ENCODE measurements around the gene ADAMTS17.

The ADAMTS17 gene

DNA sequence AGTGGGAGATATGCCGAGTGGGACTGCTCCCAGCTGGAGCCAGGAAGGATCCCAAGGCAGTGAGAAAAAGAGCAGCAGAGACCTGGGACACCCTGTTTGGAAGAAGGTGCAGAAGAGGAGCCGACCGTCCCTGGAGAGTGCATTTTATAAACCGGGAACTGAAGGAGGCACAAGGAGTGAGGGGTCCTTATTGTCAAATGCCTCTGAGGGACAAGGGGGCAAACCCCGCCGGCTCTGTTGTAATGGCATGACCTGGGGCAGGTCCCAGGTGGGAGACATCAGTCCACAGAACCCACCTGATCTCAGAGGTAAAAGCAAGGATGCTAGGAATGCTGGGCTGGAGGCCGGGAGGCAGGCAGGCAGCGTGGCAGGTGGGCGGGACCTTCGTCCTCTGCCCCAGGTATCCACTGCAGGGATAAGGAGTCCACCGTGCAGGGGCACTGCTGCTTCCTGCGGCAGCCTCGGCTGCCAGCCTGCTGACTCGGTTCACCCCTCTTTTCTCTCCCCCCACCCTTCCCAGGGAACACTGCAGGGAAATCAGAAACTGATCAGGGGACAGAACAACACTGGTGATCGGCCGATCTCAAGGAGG is 26.9 kb downstream of the ADAMTS17 start:
- no peak overlapping the region for H3K9ac ChIP-seq (ENCODE audit: low read depth, low read length, poor library complexity, severe bottlenecking)
- no peaks in the 10 kb centered on the region for H3K9me2 ChIP-seq (replicated peaks; ENCODE audit: low read depth, low read length)
- H2AFZ ChIP-seq (ENCODE audit: low read length), result no peak overlapping the region
- H3K27me3 ChIP-seq (ENCODE audit: insufficient read depth, low read length, poor library complexity, severe bottlenecking), result no peaks in the 10 kb centered on the region
- H3K4me1 ChIP-seq (ENCODE audit: insufficient read depth, low read length, poor library complexity, severe bottlenecking), result no peaks in the 10 kb centered on the region
- no peaks in the 10 kb centered on the region for H4K20me1 ChIP-seq (ENCODE audit: insufficient read depth, low read length, poor library complexity, severe bottlenecking)
- H3K4me2 ChIP-seq (ENCODE audit: low read depth, low read length, poor library complexity, severe bottlenecking), result no peak overlapping the region
- no peaks in the 10 kb centered on the region; the same call in 1 of the 2 replicates for H3K9me3 ChIP-seq (ENCODE audit: insufficient read depth, low read depth, low read length)
- H3K79me2 ChIP-seq (ENCODE audit: insufficient read depth, low read length), result no peaks in the 10 kb centered on the region
- no peak for TF ChIP-seq EZH2phosphoT487 (IDR thresholded peaks at IDR 0.05; ENCODE audit: borderline replicate concordance)
- TF ChIP-seq CTCF (conservative IDR thresholded peaks at IDR 0.05; ENCODE audit: low read length), result no peak
- H3F3A ChIP-seq (ENCODE audit: low read depth), result no peaks in the 10 kb centered on the region
- no peak overlapping the region for H3K4me3 ChIP-seq (ENCODE audit: low read length, poor library complexity, severe bottlenecking)
- no peaks in the 10 kb centered on the region for H3K36me3 ChIP-seq (ENCODE audit: insufficient read depth, low read length)

DNA sequence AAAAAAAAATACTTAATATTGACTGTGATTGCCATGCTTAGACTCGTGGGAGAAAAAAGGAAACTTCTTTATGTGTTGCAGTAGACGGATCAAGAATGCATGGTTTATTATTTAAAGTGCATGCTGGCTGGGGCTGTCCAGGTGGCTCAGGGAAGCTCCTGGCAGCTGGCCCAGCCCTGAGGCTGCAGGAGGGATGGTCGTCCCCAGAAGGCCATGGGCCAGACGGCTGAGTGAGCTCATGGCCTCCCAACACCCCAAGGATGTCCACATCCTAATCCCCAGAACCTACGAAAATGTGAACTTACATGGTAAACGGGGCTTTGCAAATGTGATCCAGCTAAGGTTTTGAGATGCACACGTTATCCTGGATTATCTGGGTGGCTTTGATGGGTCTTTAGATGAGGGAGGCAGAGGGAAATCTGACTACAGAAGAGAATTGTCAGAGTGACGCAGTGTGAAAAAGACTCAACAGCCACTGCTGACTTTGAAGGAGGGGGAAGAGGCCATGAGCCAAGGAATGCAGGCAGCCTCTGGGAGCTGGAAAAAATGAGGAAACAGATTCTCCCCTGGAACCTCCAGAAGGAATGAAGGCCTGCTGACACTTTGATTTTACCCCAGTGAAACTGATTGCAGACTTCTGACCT is 29.8 kb downstream of the ADAMTS17 start:
- Histone ChIP-seq H3K4me3 (ENCODE audit: low read length, poor library complexity, severe bottlenecking) (no peak overlapping the region), H3K9me2 (replicated peaks; ENCODE audit: low read depth, low read length) (no peaks in the 10 kb centered on the region), H3K27me3 (ENCODE audit: insufficient read depth, low read length, poor library complexity, severe bottlenecking) (no peaks in the 10 kb centered on the region), H3K4me2 (ENCODE audit: low read depth, low read length, poor library complexity, severe bottlenecking) (no peak overlapping the region), H2AFZ (ENCODE audit: low read length) (no peak overlapping the region), H3K9me3 (ENCODE audit: insufficient read depth, low read depth, low read length) (no peaks in the 10 kb centered on the region), H3K4me1 (ENCODE audit: insufficient read depth, low read length, poor library complexity, severe bottlenecking) (peaks cover 2% of the 10 kb centered on the region), H4K20me1 (ENCODE audit: insufficient read depth, low read length, poor library complexity, severe bottlenecking) (no peaks in the 10 kb centered on the region), H3K9ac (ENCODE audit: low read depth, low read length, poor library complexity, severe bottlenecking) (no peak overlapping the region), H3K79me2 (ENCODE audit: insufficient read depth, low read length) (no peaks in the 10 kb centered on the region), H3K36me3 (ENCODE audit: insufficient read depth, low read length) (no peaks in the 10 kb centered on the region), H3F3A (ENCODE audit: low read depth) (no peaks in the 10 kb centered on the region)
- TF ChIP-seq EZH2phosphoT487 (IDR thresholded peaks at IDR 0.05; ENCODE audit: borderline replicate concordance), result no peak
- TF ChIP-seq CTCF (conservative IDR thresholded peaks at IDR 0.05; ENCODE audit: low read length), result no peak

DNA sequence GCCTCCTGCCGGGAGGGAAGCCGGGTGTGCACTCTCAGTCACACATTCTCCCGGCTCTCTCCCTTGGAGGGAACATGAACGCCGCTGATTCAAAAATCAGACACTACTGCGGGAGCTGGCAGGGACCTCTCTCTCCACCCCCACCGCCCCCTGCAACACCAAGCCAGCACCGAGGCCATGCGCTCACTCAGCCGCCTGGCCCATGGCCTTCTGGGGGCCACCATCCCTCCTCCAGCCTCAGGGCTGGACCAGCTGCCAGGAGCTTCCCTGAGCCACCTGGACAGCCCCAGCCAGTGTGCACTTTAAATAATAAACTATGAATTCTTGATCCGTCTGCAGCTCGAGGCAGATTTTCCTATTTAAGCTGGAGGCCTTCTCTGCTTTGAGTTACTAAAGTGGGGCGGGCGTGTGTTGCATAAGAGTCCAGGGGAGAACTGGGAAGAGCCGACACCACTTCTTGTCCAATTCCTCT is 30.6 kb downstream of the ADAMTS17 start:
- Histone ChIP-seq H3K79me2 (ENCODE audit: insufficient read depth, low read length) (no peaks in the 10 kb centered on the region), H3K9ac (ENCODE audit: low read depth, low read length, poor library complexity, severe bottlenecking) (no peak overlapping the region), H3F3A (ENCODE audit: low read depth) (no peaks in the 10 kb centered on the region), H3K27me3 (ENCODE audit: insufficient read depth, low read length, poor library complexity, severe bottlenecking) (no peaks in the 10 kb centered on the region), H2AFZ (ENCODE audit: low read length) (no peak overlapping the region), H3K9me3 (ENCODE audit: insufficient read depth, low read depth, low read length) (no peaks in the 10 kb centered on the region), H3K36me3 (ENCODE audit: insufficient read depth, low read length) (no peaks in the 10 kb centered on the region), H4K20me1 (ENCODE audit: insufficient read depth, low read length, poor library complexity, severe bottlenecking) (no peaks in the 10 kb centered on the region), H3K4me2 (ENCODE audit: low read depth, low read length, poor library complexity, severe bottlenecking) (no peak overlapping the region), H3K4me3 (ENCODE audit: low read length, poor library complexity, severe bottlenecking) (no peak overlapping the region), H3K4me1 (ENCODE audit: insufficient read depth, low read length, poor library complexity, severe bottlenecking) (peaks cover 5% of the 10 kb centered on the region), H3K9me2 (replicated peaks; ENCODE audit: low read depth, low read length) (no peaks in the 10 kb centered on the region)
- TF ChIP-seq CTCF (conservative IDR thresholded peaks at IDR 0.05; ENCODE audit: low read length), result no peak
- TF ChIP-seq EZH2phosphoT487 (IDR thresholded peaks at IDR 0.05; ENCODE audit: borderline replicate concordance), result no peak
